GM23338 (cell line): Measurements from ENCODE around the gene CAPN10.

ENCODE experiments used
- CREB1 ChIP-seq: fragments of 250-450 bp; sonication (Bioruptor Pico); IDR thresholded peaks from 2 replicates; pipeline ENCODE4 v1.5.0; 2020; ENCODE audit warnings: low read depth, mild to moderate bottlenecking, moderate library complexity
- CTCF ChIP-seq, 2 experiments: fragments of 200-600 bp in 1 of 2; sonication (generic) in 1 of 2; conservative IDR thresholded peaks; 2 replicates each; pipeline versions ENCODE4 v1.5.1 to v1.6.1; 2016 to 2017; ENCODE audit warnings: antibody characterized with exemption in 2 of 2, low read depth in 2 of 2, mild to moderate bottlenecking in 2 of 2, moderate library complexity in 1 of 2
- ETS1 ChIP-seq: IDR thresholded peaks from 2 replicates; pipeline ENCODE4 v1.6.1; 2016; ENCODE audit warnings: antibody characterized with exemption
- EZH2 ChIP-seq: fragments of 200-600 bp; sonication (generic); IDR thresholded peaks from one replicate; pipeline ENCODE4 v1.8.0; 2017; ENCODE audit warnings: antibody characterized with exemption, mild to moderate bottlenecking, low read depth; ENCODE audit not compliant: unreplicated experiment
- EZH2phosphoT487 ChIP-seq: fragments of 200-600 bp; sonication (generic); IDR thresholded peaks from one replicate; pipeline ENCODE4 v1.8.1; 2018; ENCODE audit warnings: antibody characterized with exemption; ENCODE audit not compliant: unreplicated experiment
- NANOG ChIP-seq: IDR thresholded peaks from 2 replicates; pipeline ENCODE4 v1.6.1; 2016; ENCODE audit warnings: antibody characterized with exemption, borderline replicate concordance
- POLR2AphosphoS5 ChIP-seq: IDR thresholded peaks from 2 replicates; pipeline ENCODE4 v1.6.1; 2016; ENCODE audit warnings: antibody characterized with exemption, low read depth
- REST ChIP-seq: IDR thresholded peaks from one replicate; pipeline ENCODE4 v1.6.1; 2018; ENCODE audit warnings: antibody characterized with exemption; ENCODE audit not compliant: unreplicated experiment

GRCh38 chr2:240589850-240590525, 3.5 kb downstream of the CAPN10 start:
- TF ChIP-seq ETS1 = no peak
- TF ChIP-seq CTCF (conservative IDR thresholded peaks at IDR 0.05; ENCODE audit: low read depth in 2 of 2) = no peak
- TF ChIP-seq EZH2 = no peak
- no peak for TF ChIP-seq NANOG
- no peak for TF ChIP-seq REST
- TF ChIP-seq CREB1 (CRISPR knock-in tag) = no peak
- no peak for TF ChIP-seq EZH2phosphoT487
- no peak for TF ChIP-seq POLR2AphosphoS5
